Fibroblast of villous mesenchyme (primary cell): ENCODE results near the gene CNOT3. TPM values are rescaled to one million over a fixed set of nuclear protein-coding genes. Genes with fewer than 3 reads are reported as not detected.

Experiments used
- DNase-seq: peaks from one replicate; pipeline ENCODE4 v3.0.0-alpha.2; 2010; ENCODE audit warnings: low read depth
- H3K4me3 ChIP-seq: 2 replicates; pipeline ENCODE4 v1.5.1; 2011; ENCODE audit warnings: low read depth, mild to moderate bottlenecking, low read length
- total RNA-seq: library from RNA; depleted of rRNA; stranded (reverse); fragments of >200 nt; gene quantifications from 2 replicates; pipeline ENCODE4 v1.2.3, GENCODE V29; 2012
- TF ChIP-seq, protein P1 (sequence below): IDR thresholded peaks from 2 replicates; pipeline ENCODE4 v1.5.1; 2012; ENCODE audit warnings: low read depth, mild to moderate bottlenecking, low read length; ENCODE audit not compliant: insufficient read depth

The CNOT3 gene
- total RNA-seq, 1 donor, result 7.3 TPM

DNA sequence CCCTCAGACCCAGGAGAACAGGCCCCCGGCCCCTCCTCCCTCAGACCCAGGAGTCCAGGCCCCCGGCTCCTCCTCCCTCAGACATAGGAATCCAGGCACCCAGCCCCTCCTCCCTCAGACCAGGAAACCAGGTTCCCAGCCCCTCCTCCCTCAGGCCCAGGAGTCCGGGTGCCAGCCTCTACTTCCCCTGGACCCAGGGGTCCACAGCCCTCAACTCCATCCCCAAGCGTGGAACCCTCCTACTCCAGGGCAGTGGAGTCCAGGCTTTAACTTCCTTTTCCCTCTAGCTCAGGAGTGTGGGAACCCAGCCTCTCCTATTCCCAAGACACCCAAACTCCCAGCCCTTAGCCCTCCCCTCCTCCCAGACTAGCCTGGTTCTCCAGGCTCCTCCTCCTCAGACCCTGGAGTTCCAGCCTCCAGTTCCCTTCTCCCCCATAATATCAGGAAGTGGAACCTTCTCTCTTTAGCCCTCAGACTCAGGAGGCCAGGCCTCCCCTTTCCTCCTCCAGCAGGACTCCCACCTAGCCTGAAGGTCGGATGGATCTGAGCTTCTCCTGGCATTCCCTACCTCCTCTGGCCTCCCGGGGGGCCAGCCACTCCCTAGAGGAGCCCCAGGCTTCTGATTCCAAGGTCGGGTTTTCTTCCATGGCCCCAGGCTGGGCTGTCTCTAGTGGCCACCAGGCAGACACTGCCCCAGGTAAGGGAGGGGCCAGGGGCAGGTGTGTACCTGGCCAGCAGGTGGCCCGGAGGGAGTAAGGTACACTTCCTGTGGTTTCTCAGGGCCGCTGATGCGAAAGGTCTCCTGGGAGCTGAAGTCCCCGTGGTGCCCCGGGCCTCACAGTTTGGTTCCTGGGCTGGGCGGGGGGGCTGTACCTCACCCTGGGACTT lies 35.2 kb downstream of the CNOT3 start, which contains the start of gene TMC4:
Gene TMC4, minus strand, starts transcription at position 690 of the 888 bp plus-strand sequence. Its CDS starts 43 bp downstream, at position 647.
- H3K4me3 ChIP-seq, result no peak within 1 kb of the TSS
- TF ChIP-seq, protein P1, sequence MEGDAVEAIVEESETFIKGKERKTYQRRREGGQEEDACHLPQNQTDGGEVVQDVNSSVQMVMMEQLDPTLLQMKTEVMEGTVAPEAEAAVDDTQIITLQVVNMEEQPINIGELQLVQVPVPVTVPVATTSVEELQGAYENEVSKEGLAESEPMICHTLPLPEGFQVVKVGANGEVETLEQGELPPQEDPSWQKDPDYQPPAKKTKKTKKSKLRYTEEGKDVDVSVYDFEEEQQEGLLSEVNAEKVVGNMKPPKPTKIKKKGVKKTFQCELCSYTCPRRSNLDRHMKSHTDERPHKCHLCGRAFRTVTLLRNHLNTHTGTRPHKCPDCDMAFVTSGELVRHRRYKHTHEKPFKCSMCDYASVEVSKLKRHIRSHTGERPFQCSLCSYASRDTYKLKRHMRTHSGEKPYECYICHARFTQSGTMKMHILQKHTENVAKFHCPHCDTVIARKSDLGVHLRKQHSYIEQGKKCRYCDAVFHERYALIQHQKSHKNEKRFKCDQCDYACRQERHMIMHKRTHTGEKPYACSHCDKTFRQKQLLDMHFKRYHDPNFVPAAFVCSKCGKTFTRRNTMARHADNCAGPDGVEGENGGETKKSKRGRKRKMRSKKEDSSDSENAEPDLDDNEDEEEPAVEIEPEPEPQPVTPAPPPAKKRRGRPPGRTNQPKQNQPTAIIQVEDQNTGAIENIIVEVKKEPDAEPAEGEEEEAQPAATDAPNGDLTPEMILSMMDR, result no peak
- peak; percentile 43 for DNase-seq

DNA sequence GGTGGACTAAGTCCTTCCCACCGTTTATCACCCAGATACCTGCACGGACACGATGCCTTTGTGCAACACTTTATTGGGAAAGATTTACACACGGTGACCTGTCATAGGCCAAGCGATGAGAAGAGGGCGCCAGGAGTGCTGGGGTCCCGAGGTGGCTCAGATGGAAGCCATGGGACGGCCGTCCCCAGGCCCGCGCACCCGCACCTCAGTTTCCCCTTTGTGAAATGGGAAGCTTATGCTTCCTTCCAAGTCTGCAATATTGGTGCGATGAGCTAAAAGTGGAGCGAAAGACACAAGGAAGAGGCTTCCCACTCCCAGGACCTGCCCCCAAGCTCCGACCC lies 35.8 kb downstream of the CNOT3 start:
- no peak for DNase-seq
- TF ChIP-seq, protein P1, result no peak
- no peak overlapping the region for H3K4me3 ChIP-seq

DNA sequence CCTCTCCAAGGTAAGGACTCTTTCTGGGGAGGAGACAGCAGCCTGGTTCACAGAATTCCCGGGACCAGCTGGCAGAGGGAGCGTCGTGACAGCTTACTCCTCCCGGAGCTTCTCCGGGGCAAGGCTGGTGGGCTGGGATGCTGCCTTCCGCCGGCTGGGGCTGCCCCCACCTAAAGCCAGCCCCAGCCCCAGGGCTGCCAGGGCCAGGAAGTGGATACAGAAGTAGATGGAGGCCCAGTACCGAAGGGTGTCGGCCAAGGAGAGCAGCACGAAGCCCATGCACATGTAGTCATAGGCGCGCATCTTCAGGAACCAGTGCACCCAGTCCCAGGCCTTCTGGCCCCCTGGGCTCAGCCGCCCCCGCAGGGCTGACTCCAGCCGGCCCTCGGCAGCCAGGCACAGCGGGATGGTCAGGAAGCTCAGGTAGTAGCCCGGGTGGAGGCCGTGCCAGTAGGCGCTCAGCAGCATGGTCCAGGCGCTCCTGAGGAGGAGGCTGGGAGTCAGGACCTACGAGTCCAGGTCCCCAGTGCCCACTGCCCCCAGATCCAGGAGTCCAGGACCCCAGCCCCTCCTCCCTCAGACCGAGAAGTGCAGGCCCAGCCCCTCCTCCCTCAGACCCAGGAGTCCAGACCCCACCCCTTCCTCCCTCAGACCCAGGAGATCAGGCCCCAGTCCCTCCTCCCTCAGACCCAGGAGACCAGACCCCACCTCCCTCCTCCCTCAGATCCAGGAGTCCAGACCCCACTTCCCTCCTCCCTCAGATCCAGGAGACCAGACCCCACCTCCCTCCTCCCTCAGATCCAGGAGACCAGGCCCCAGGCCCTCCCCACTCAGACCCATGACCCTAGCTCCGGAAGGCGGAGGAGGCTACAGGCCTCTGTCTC lies 36.6 kb downstream of the CNOT3 start:
- TF ChIP-seq, protein P1, result no peak
- H3K4me3 ChIP-seq, result no peak overlapping the region
- no peak for DNase-seq

DNA sequence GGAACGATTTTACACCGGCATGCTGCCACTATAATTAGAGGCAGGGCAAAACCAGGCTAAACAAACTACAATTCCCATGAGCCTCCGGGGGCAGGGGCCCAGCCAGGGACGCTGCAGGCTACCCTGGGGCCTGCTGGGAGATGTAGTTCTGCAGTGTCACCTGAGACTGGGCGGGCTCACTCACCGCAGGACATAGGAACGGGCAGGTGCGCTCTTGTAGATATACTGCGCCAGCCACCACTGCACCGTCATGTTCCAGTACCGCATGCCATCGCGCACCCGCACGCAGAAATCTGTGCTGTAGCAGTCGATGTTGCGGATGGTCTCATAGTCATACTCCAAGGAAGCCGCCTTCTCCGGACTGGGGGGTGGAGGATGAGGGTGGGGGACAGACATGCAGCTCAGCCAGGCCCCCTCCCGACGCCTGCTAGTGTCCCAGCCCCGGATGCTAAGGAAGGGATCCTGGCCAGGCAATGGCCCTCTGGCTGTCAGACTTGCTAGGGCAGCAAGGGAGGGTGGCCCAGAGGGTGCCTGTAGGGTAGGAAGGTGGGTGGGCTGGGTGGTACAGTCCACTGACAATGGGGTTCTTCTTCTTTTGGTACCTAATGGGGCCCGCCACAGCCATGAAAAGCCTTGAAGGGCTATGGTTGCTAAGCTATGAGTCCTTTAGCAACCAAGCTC lies 41.2 kb downstream of the CNOT3 start:
- no peak for DNase-seq
- no peak overlapping the region for H3K4me3 ChIP-seq
- TF ChIP-seq, protein P1, result no peak

DNA sequence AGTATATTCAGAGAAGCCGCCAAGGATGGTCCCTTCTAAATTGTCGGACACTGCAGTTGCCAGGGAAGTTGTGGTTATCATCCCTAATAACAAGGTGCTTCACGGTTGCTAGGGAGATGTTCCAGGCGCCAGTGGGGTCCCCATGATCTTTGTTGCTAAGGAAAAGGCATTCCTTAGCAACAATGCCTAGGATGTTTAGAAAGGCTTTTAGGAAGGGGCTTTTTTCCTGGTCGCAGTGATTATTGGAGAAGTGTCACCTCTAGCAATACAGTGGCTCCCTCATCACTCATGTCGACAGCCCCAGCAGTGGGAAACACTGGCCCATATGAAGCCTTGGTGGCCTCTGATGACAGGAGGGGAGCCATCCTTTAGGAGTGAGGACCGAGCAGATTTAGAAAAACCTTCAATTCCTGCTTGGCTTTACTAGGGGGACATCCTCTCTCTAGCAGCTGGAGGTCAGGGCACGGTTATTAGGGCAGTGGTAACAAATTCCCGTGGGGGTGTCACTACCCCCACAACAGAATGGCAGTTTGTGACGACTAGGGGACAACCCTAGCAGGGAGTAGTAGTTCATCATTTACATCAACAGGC lies 41.8 kb downstream of the CNOT3 start:
- no peak for DNase-seq
- TF ChIP-seq, protein P1, result no peak
- no peak overlapping the region for H3K4me3 ChIP-seq

DNA sequence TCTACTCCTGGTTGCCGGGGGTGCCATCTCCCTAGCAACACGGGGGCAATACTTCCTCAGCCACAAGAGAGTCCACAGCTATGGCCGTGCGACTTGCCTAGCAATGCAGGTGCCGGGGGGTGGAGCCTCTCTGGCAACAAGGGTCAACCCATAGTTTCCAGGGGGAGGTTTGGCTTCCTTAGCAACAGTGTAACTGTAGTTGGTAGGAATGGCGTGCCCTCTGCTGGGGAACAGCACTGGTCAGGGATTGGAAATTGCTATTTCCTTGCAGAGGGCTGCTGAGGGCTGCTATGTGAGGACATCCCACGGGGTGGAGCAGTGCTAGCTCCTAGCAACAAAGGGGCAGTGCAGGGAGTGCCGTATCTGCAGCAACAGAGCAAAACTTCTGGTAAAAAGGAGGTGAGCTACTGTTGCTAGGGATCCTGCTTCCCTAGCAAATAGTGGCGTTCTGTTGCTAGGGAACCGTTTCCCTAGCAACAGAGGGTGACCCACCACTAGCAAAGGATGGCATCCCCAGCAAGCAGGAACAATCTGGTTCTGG lies 42.4 kb downstream of the CNOT3 start:
- DNase-seq, result peak; percentile 76
- no peak overlapping the region for H3K4me3 ChIP-seq
- TF ChIP-seq, protein P1, result peak; percentile 59
